ENCODE measurements around the gene NTNG1.

DNA sequence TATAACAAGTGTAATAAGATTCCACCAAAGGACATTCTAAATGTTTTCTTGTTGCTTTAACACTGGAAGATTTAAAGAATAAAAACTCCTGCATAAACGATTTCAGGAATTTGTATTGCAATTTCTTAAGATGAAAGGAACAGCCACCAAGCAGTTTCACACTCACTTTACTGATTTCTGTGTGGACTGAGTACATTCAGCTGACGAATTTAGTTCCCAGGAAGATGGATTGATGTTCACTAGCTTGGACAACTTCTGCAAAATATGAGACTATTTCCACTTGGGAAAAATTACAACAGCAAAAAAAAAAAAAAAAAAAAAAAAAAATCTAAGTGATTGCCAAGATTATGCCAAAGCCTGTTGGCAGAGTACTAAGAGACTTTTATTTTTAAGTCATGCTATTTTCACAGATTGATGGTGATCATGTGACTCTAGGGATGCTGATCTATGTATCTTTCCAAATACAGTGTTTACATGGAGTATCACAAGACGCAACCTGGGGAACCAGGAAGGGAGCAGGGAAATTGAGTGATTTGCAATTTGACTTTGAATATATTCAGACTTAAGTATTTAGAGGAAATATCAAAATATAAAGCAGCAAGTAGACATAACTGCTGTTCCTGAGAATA is 341.0 kb downstream of the NTNG1 start:
- no peak for TF ChIP-seq POLR2AphosphoS5 (IDR thresholded peaks at IDR 0.05; ENCODE audit: low read depth, low read length)
- no peak for TF ChIP-seq POLR2A (IDR thresholded peaks at IDR 0.05; ENCODE audit: low read depth, low read length)
- TF ChIP-seq TAF1 (IDR thresholded peaks at IDR 0.05; ENCODE audit: borderline replicate concordance, low read depth, low read length) = no peak
